Subcutaneous adipose tissue (tissue), 4 donors: ENCODE measurements around the gene MMS22L. TPM values are rescaled to one million over a fixed set of nuclear protein-coding genes. Genes with fewer than 3 reads are reported as not detected.

Source experiments
- CTCF ChIP-seq: fragments of 450-650 bp; IDR thresholded peaks from one replicate; pipeline ENCODE4 v1.5.1; 2016; ENCODE audit warnings: low read depth, mild to moderate bottlenecking, control low read depth, antibody characterized with exemption, moderate library complexity
- total RNA-seq, 4 donors: library from RNA; depleted of rRNA; stranded (reverse); fragments of >200 nt; gene quantifications; one replicate each; pipeline ENCODE4 v1.1.0, GENCODE V29; 2016

Gene MMS22L
- total RNA-seq, 4 donors from 2014 or later, result 5.1 to 9.3 (median 5.4) TPM

DNA sequence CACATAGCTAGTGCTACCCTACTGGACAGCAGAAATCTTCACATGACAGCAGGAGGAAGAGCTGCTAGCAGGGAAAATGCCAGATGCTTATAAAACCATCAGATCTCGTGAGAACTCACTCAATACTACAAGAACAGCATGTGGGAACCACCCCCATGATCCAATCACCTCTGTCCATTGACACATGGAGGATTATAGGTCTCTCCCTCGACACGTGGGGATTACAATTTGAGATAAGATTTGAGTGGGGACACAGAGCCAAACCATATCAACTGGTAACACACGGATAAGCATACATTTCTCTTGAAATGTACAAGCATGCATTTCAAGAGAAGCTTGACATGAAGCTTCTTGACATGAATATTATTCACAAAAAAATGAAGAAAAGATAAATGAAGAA, 64.1 kb downstream of the MMS22L start:
- no peak for TF ChIP-seq CTCF

DNA sequence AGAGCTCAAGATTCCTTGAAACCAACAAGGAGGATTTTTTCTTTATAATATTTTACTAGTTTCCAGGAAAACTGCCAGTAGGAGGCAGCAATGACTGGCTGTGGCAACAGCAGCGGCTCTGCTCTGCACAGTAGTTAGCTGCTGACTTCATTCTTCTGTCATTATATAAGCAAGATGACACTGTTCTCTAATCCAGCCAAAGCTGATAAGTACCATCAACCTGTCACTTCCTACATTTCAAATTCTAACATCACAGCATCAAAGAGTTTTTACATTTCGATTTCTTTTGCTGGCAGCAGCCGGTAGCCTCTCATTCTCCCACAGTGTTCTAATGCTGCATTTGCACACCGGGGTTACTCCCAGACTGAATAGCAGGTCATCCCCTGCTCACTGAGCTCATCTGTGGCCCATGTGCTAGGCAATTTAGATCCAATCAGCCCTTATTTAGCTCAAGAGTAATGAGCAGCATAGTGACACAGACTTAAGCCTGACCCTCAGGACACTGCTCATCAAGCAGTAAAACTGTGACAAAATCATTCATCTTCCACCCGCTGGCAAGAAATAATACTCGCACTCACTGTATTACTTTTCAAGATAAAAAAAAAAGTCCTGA, 67.8 kb downstream of the MMS22L start:
- no peak for TF ChIP-seq CTCF

- TF ChIP-seq CTCF, result no peak
Observed at GRCh38 chr6:97214671-97215070, 68.3 kb downstream of the MMS22L start.

DNA sequence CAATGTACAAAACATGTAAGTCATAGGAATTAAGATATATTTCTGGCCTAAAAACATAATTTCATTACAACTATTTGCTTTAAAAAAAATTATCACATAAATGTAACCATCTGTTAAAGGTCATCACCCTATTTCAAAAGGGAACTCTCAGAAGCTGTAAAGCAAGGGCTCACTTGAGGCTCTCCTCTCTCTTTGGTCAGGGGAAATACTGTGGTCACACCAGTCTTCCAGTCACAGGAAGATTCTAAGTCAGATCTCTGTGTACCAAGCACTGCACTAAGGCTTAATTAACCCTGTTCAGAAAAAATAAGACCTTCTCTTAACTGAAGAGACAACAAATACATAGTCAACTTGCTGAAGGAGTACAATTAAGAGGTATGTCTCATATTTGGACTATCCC, 75.6 kb downstream of the MMS22L start:
- no peak for TF ChIP-seq CTCF

- no peak for TF ChIP-seq CTCF
Observed at GRCh38 chr6:97205966-97206365, 77.0 kb downstream of the MMS22L start.

- no peak for TF ChIP-seq CTCF
Observed at GRCh38 chr6:97203343-97203742, 79.7 kb downstream of the MMS22L start.

GRCh38 chr6:97198046-97198565, 84.9 kb downstream of the MMS22L start:
- no peak for TF ChIP-seq CTCF
